Measurements from ENCODE around the gene YTHDF1. TPM values are rescaled to one million over a fixed set of nuclear protein-coding genes. Genes with fewer than 3 reads are reported as not detected.

YTHDF1 gene
- total and polyA plus RNA-seq, 2 of the 8 experiments (the other 6 are each of a cell fraction or from before 2014, with no cell fraction given) = 32.8 to 66.0 TPM

- TF ChIP-seq FOSL1 (IDR thresholded peaks at IDR 0.05; ENCODE audit: insufficient read depth, low read depth, low read length) = no peak
- no peak for TF ChIP-seq CBX8 (IDR thresholded peaks at IDR 0.05; ENCODE audit: borderline replicate concordance, low read depth, low read length)
- TF ChIP-seq MAFK (IDR thresholded peaks at IDR 0.05; ENCODE audit: low read depth, low read length) = no peak
- no peak for TF ChIP-seq CHD2 (IDR thresholded peaks at IDR 0.05; ENCODE audit: low read length)
- no peak for TF ChIP-seq TEAD4 (IDR thresholded peaks at IDR 0.05; ENCODE audit: low read depth, low read length)
- no peak for TF ChIP-seq EP300 (IDR thresholded peaks at IDR 0.05; ENCODE audit: borderline replicate concordance in 1 of 2, low read depth in 2 of 2, low read length in 2 of 2)
- no peak for TF ChIP-seq CHD7 (IDR thresholded peaks at IDR 0.05; ENCODE audit: insufficient replicate concordance, low read length)
- no peak for TF ChIP-seq EGR1 (IDR thresholded peaks at IDR 0.05; ENCODE audit: borderline replicate concordance, low read depth, low read length)
These were observed 11.6 kb downstream of the YTHDF1 start (continued) for GRCh38 chr20:63204362-63204761.

All from H1 (cell line).